ENCODE data around the gene FARP1. TPM values are rescaled to one million over a fixed set of nuclear protein-coding genes. Genes with fewer than 3 reads are reported as not detected.

Gene FARP1
- total RNA-seq, 1 donor from 2014 or later, result 289 TPM

DNA sequence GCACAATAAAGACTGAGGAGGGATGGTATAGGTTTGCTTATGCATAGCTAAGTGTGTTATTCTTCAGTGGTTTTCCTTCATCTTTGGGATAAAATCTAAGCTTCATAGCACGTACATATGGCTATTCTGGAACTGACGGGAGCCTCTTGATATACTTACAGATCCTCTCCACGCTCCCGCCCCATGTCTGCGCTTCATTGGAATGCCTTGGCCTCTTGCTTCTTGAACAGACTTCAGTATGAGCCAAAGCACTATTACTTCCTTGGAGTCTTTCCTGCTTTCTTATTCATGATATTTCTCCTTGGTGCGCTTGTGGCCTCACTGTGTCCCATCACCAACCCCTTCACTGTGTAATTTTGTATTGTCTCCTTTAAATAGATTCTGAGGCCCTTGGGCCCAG is 145.3 kb downstream of the FARP1 start:
- Mint-ChIP-seq H3K36me3 (peaks cover 9% of the 10 kb centered on the region), H3K27me3 (ENCODE audit: low read depth) (no peaks in the 10 kb centered on the region), H3K27ac (peak overlapping the region; percentile 63), H3K4me3 (no peak overlapping the region), H3K4me1 (peaks cover 10% of the 10 kb centered on the region), H3K9me3 (no peaks in the 10 kb centered on the region)
- TF ChIP-seq, protein P1, sequence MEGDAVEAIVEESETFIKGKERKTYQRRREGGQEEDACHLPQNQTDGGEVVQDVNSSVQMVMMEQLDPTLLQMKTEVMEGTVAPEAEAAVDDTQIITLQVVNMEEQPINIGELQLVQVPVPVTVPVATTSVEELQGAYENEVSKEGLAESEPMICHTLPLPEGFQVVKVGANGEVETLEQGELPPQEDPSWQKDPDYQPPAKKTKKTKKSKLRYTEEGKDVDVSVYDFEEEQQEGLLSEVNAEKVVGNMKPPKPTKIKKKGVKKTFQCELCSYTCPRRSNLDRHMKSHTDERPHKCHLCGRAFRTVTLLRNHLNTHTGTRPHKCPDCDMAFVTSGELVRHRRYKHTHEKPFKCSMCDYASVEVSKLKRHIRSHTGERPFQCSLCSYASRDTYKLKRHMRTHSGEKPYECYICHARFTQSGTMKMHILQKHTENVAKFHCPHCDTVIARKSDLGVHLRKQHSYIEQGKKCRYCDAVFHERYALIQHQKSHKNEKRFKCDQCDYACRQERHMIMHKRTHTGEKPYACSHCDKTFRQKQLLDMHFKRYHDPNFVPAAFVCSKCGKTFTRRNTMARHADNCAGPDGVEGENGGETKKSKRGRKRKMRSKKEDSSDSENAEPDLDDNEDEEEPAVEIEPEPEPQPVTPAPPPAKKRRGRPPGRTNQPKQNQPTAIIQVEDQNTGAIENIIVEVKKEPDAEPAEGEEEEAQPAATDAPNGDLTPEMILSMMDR (IDR thresholded peaks at IDR 0.05; ENCODE audit: unreplicated experiment), result no peak
- no peak for DNase-seq (ENCODE audit: low spot score in 2 of 2, unreplicated experiment in 2 of 2)

DNA sequence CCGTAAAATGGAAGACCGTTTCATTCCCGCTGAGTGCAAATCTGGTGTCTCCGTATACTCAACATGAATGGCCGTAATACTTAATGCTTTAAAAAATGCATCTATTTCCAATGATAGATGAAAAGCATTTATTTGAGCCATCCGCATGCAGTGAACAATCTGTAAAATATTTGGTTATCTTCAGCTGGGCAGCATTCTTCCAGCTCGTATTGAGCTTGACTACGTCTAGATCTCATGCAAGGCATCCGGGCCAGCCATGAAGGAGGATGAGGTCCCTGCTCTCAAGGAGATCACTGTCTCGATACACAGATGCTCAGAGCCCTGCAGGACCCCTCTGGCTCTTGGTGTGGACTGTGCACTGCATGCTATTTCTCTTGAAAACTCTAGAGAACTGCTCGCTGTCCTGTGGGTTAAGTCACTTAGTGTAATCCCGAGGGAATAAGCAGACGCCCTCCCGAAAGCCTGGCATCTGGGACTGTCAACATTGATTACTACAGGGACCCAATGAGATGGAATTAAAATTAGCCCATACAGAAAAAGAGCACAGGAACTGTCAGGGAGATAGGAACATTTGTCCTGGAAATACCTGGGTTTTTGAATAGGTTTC is 146.5 kb downstream of the FARP1 start:
- H3K4me3 Mint-ChIP-seq, result no peak overlapping the region
- H3K27me3 Mint-ChIP-seq (ENCODE audit: low read depth), result no peaks in the 10 kb centered on the region
- H3K4me1 Mint-ChIP-seq, result peaks cover 10% of the 10 kb centered on the region
- no peak for DNase-seq (ENCODE audit: low spot score in 2 of 2, unreplicated experiment in 2 of 2)
- TF ChIP-seq, protein P1 (IDR thresholded peaks at IDR 0.05; ENCODE audit: unreplicated experiment), result no peak
- H3K27ac Mint-ChIP-seq, result no peak overlapping the region
- peaks cover 9% of the 10 kb centered on the region for H3K36me3 Mint-ChIP-seq
- H3K9me3 Mint-ChIP-seq, result no peaks in the 10 kb centered on the region

DNA sequence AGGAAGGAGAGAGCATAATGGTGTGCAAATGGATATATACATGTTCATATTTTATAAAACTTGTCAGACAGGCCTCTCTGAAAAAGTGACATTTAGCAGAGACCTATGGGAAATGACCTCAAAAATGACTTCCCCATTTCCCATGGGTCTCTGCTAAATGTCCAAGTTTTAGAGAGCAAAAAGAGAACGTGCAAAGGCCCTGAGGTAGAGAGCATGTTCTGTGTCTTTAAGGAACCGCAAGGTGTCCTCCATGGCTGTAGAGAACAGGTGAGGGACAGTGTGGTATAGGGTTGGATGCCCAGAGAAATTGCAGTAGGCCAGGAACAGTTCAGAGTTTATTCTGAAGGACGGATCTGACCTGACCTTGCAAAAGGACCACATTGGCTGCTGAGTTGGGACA is 147.4 kb downstream of the FARP1 start:
- TF ChIP-seq, protein P1 (IDR thresholded peaks at IDR 0.05; ENCODE audit: unreplicated experiment), result no peak
- peaks cover 13% of the 10 kb centered on the region for H3K4me1 Mint-ChIP-seq
- no peaks in the 10 kb centered on the region for H3K9me3 Mint-ChIP-seq
- peaks cover 9% of the 10 kb centered on the region for H3K36me3 Mint-ChIP-seq
- DNase-seq (ENCODE audit: low spot score in 2 of 2, unreplicated experiment in 2 of 2), result no peak
- no peak overlapping the region for H3K27ac Mint-ChIP-seq
- no peak overlapping the region for H3K4me3 Mint-ChIP-seq
- no peaks in the 10 kb centered on the region for H3K27me3 Mint-ChIP-seq (ENCODE audit: low read depth)

DNA sequence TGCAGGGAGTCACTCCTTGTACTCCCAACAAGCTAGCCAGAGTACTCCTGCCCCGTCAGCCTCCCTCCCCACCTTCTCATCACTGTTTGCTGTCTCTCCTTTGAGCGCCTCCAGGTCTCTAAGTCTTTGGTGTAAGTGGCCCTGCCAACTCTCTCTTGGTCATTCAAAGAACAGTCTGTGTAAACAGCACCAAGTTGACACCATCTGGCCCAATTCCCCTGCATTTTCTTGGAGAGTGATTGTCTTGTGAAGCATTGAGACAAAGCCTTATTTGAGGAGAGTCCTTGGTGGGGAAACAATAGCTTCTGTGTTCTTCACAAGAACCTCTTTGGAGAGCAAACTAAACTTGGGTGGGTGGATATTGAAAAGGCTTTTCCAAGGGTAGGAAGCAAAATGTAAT is 148.8 kb downstream of the FARP1 start:
- TF ChIP-seq, protein P1 (IDR thresholded peaks at IDR 0.05; ENCODE audit: unreplicated experiment), result no peak
- peaks cover 17% of the 10 kb centered on the region for H3K4me1 Mint-ChIP-seq

DNA sequence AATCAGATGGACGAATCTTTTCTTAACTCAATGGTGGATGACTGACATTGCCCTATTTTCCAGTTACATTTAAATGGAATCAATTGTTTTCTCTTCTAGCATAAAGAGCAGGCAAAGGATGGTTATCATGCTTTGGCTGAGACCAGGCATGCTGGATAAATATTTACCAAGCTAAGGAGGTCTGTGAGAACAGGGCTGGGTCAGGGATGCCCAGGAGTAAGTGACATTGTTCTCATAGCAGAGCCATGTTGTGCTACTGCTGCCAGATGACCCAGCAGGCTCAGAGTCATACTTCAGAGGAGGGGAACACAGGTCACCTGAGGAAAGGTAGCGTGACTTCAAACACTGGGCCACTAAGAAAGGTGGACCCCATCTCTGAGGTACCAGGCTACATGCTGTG is 150.2 kb downstream of the FARP1 start:
- TF ChIP-seq, protein P1 (IDR thresholded peaks at IDR 0.05; ENCODE audit: unreplicated experiment), result no peak
- H3K4me1 Mint-ChIP-seq, result peaks cover 24% of the 10 kb centered on the region
- no peaks in the 10 kb centered on the region for H3K27me3 Mint-ChIP-seq (ENCODE audit: low read depth)
- peak overlapping the region; percentile 22 for H3K27ac Mint-ChIP-seq
- H3K4me3 Mint-ChIP-seq, result no peak overlapping the region
- H3K36me3 Mint-ChIP-seq, result peaks cover 9% of the 10 kb centered on the region
- DNase-seq (ENCODE audit: low spot score in 2 of 2, unreplicated experiment in 2 of 2), result no peak
- no peaks in the 10 kb centered on the region for H3K9me3 Mint-ChIP-seq

More for the DNA sequence above, 148.8 kb downstream of the FARP1 start:
- Mint-ChIP-seq H3K4me3 (no peak overlapping the region), H3K36me3 (peaks cover 9% of the 10 kb centered on the region), H3K27me3 (ENCODE audit: low read depth) (no peaks in the 10 kb centered on the region), H3K9me3 (no peaks in the 10 kb centered on the region), H3K27ac (no peak overlapping the region)
- no peak for DNase-seq (ENCODE audit: low spot score in 2 of 2, unreplicated experiment in 2 of 2)

All from mesothelial cell of epicardium (in vitro differentiated cells).